ENCODE measurements around the gene TXNDC12.

DNA sequence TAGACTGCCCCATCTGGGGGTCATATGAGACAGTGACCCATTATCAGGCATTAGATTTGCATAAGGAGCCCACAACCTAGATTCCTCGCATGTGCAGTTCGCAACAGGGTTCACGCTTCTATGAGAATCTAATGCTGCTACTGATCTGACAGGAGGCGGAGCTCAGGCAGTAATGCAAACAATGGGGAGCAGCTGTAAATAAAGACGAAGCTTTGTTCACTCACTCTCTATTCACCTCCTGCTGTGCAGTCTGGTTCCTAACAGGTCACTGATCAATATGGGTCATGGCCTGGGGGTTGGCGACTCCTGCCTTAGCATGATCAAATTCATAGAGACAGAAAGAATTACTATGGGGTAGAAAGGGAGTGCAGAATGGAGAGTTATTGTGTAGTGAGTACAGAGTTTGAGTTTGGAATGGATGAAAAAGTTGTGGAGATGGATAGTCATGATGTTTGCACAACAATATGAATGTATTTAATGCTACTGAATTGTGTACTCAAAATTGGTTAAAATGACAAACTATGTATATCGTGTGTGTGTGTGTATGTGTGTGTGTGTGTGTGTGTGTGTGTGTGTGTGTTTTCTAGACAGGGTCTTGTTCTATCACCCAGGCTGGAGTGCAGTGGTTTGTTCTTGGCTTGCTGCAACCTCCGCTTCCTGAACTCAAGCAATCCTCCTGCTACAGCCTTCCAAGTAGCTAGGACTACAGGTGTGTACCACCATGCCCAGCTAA lies 43.3 kb upstream of the TXNDC12 start:
- TF ChIP-seq CTCF (IDR thresholded peaks at IDR 0.05) (no peak), POLR2A (IDR thresholded peaks at IDR 0.05) (no peak)
